Right lobe of liver (tissue), 4 donors: Measurements from ENCODE around the gene PRDM16.

ENCODE experiments used
- CTCF ChIP-seq, 4 donors: fragments of 200-600 bp in 3 of 4; fragments of 450-650 bp in 1 of 4; IDR thresholded peaks; one replicate each; pipeline versions ENCODE4 v1.5.1 to v1.8.0; 2016 to 2022; ENCODE audit warnings: antibody characterized with exemption in 4 of 4, mild to moderate bottlenecking in 2 of 4
- POLR2A ChIP-seq: fragments of 450-650 bp; IDR thresholded peaks from one replicate; pipeline ENCODE4 v1.6.1; 2017; ENCODE audit warnings: antibody characterized with exemption, mild to moderate bottlenecking
- donor health status: DM: no; HTN: no; CAD: no.
- donor health status: DM: no; HTN: no; CAD: no.
- donor health status: DM: no; HTN: yes; CAD: no.

- TF ChIP-seq CTCF (IDR thresholded peaks at IDR 0.05) (no peak), POLR2A (no peak)
These were observed 407.7 kb downstream of the PRDM16 start for GRCh38 chr1:3476666-3477065.
